GM18511 (cell line): ENCODE measurements around the gene TICAM1.

Experiments
- ATAC-seq: cut with Tn5 transposase; IDR thresholded peaks from one replicate; pipeline ENCODE4 v1.9.1; 2021; ENCODE audit warnings: mild to moderate bottlenecking, moderate library complexity; ENCODE audit not compliant: unreplicated experiment

The TICAM1 gene

GRCh38 chr19:4773047-4773640 is 58.4 kb downstream of the TICAM1 start:
- no peak for ATAC-seq

GRCh38 chr19:4772566-4772965 is 58.9 kb downstream of the TICAM1 start:
- no peak for ATAC-seq

DNA sequence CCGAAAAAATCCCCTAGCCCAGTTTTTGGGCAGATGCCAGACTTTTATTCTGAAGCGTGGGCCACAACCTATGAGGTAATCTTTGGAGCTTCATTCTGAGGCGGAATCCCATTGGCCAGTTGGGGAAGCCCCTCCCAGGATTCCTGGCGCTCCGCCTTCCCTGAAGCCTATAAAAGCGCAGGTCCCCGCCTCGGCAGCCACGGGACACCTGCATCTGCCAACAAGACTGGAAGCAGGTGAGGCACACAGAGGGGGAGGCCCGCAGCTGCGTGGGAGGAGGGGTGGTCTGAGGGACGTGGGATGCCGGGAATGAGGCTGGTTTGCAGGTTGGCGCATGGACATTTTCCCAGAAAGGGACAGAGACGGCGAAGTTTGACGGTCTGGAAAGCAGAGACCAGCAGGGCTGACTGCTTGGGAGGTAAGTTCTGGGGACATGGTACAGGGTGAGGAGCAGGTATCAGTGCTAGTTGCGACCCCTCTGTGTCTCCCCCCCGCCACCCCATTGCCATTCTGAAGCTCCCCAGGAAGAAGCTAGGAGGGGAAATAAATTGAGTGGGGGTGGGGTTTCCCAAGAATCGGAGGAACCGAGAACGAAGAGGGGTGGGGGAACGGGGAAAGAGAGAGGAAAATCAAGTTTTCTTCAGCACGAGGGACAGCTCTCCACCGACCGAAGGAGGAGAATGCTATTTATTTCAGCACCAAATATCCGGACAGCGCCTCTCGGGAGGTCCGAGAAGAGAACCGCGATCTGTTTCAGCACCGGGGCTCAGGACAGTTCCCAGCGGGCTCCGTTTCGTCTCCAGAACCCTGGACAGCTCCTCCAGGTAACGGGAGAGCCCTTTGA is 62.4 kb downstream of the TICAM1 start:
- no peak for ATAC-seq
